ENCODE measurements around the gene CLSTN2.

CLSTN2 gene

GRCh38 chr3:140557476-140557875 is 622.5 kb downstream of the CLSTN2 start:
- Mint-ChIP-seq H3K4me1 (ENCODE audit: low read depth) (no peaks in the 10 kb centered on the region), H3K4me3 (no peak overlapping the region), H3K36me3 (ENCODE audit: low read depth) (no peaks in the 10 kb centered on the region), H3K9me3 (no peaks in the 10 kb centered on the region), H3K27me3 (ENCODE audit: low read depth) (no peaks in the 10 kb centered on the region), H3K27ac (no peak overlapping the region)

- H3K27ac Mint-ChIP-seq = no peak overlapping the region
- no peaks in the 10 kb centered on the region for H3K36me3 Mint-ChIP-seq (ENCODE audit: low read depth)
- H3K9me3 Mint-ChIP-seq = no peaks in the 10 kb centered on the region
- H3K4me3 Mint-ChIP-seq = no peak overlapping the region
- no peaks in the 10 kb centered on the region for H3K4me1 Mint-ChIP-seq (ENCODE audit: low read depth)
- no peaks in the 10 kb centered on the region for H3K27me3 Mint-ChIP-seq (ENCODE audit: low read depth)
These were observed 624.6 kb downstream of the CLSTN2 start for GRCh38 chr3:140559546-140559945.

GRCh38 chr3:140563206-140563760 is 628.3 kb downstream of the CLSTN2 start:
- H3K9me3 Mint-ChIP-seq = no peaks in the 10 kb centered on the region
- H3K4me1 Mint-ChIP-seq (ENCODE audit: low read depth) = no peaks in the 10 kb centered on the region
- H3K4me3 Mint-ChIP-seq = no peak overlapping the region
- no peak overlapping the region for H3K27ac Mint-ChIP-seq
- peaks cover 3% of the 10 kb centered on the region for H3K27me3 Mint-ChIP-seq (ENCODE audit: low read depth)
- H3K36me3 Mint-ChIP-seq (ENCODE audit: low read depth) = no peaks in the 10 kb centered on the region

- no peaks in the 10 kb centered on the region for H3K4me1 Mint-ChIP-seq (ENCODE audit: low read depth)
- H3K36me3 Mint-ChIP-seq (ENCODE audit: low read depth) = no peaks in the 10 kb centered on the region
- no peak overlapping the region for H3K27ac Mint-ChIP-seq
- H3K9me3 Mint-ChIP-seq = no peaks in the 10 kb centered on the region
- H3K4me3 Mint-ChIP-seq = no peak overlapping the region
- H3K27me3 Mint-ChIP-seq (ENCODE audit: low read depth) = peaks cover 3% of the 10 kb centered on the region
These were observed 633.1 kb downstream of the CLSTN2 start for GRCh38 chr3:140568131-140568530.

- Mint-ChIP-seq H3K4me1 (ENCODE audit: low read depth) (no peaks in the 10 kb centered on the region), H3K9me3 (no peaks in the 10 kb centered on the region), H3K27ac (no peak overlapping the region), H3K27me3 (ENCODE audit: low read depth) (peaks cover 3% of the 10 kb centered on the region), H3K4me3 (no peak overlapping the region), H3K36me3 (ENCODE audit: low read depth) (no peaks in the 10 kb centered on the region)
These were observed 634.0 kb downstream of the CLSTN2 start for GRCh38 chr3:140568842-140569520.

GRCh38 chr3:140570602-140571001 is 635.6 kb downstream of the CLSTN2 start:
- Mint-ChIP-seq H3K9me3 (no peaks in the 10 kb centered on the region), H3K27me3 (ENCODE audit: low read depth) (peaks cover 3% of the 10 kb centered on the region), H3K36me3 (ENCODE audit: low read depth) (no peaks in the 10 kb centered on the region), H3K4me3 (no peak overlapping the region), H3K27ac (no peak overlapping the region), H3K4me1 (ENCODE audit: low read depth) (no peaks in the 10 kb centered on the region)

- Mint-ChIP-seq H3K27ac (no peak overlapping the region), H3K9me3 (no peaks in the 10 kb centered on the region), H3K4me3 (no peak overlapping the region), H3K36me3 (ENCODE audit: low read depth) (no peaks in the 10 kb centered on the region), H3K4me1 (ENCODE audit: low read depth) (no peaks in the 10 kb centered on the region), H3K27me3 (ENCODE audit: low read depth) (peaks cover 1% of the 10 kb centered on the region)
These were observed 636.9 kb downstream of the CLSTN2 start for GRCh38 chr3:140571836-140572235.

GRCh38 chr3:140572334-140572733 is 637.3 kb downstream of the CLSTN2 start:
- Mint-ChIP-seq H3K4me1 (ENCODE audit: low read depth) (no peaks in the 10 kb centered on the region), H3K36me3 (ENCODE audit: low read depth) (no peaks in the 10 kb centered on the region), H3K9me3 (no peaks in the 10 kb centered on the region), H3K27me3 (ENCODE audit: low read depth) (no peaks in the 10 kb centered on the region), H3K27ac (no peak overlapping the region), H3K4me3 (no peak overlapping the region)

GRCh38 chr3:140573011-140573410 is 638.0 kb downstream of the CLSTN2 start:
- H3K4me3 Mint-ChIP-seq = no peak overlapping the region
- H3K36me3 Mint-ChIP-seq (ENCODE audit: low read depth) = no peaks in the 10 kb centered on the region
- no peaks in the 10 kb centered on the region for H3K4me1 Mint-ChIP-seq (ENCODE audit: low read depth)
- H3K27ac Mint-ChIP-seq = no peak overlapping the region
- no peaks in the 10 kb centered on the region for H3K27me3 Mint-ChIP-seq (ENCODE audit: low read depth)
- H3K9me3 Mint-ChIP-seq = no peaks in the 10 kb centered on the region

GRCh38 chr3:140574375-140574774 is 639.4 kb downstream of the CLSTN2 start:
- Mint-ChIP-seq H3K9me3 (no peaks in the 10 kb centered on the region), H3K36me3 (ENCODE audit: low read depth) (no peaks in the 10 kb centered on the region), H3K27ac (no peak overlapping the region), H3K27me3 (ENCODE audit: low read depth) (peaks cover 3% of the 10 kb centered on the region), H3K4me1 (ENCODE audit: low read depth) (no peaks in the 10 kb centered on the region), H3K4me3 (no peak overlapping the region)

GRCh38 chr3:140576449-140576848 is 641.5 kb downstream of the CLSTN2 start:
- no peaks in the 10 kb centered on the region for H3K9me3 Mint-ChIP-seq
- H3K27ac Mint-ChIP-seq = no peak overlapping the region
- peaks cover 3% of the 10 kb centered on the region for H3K27me3 Mint-ChIP-seq (ENCODE audit: low read depth)
- no peaks in the 10 kb centered on the region for H3K4me1 Mint-ChIP-seq (ENCODE audit: low read depth)
- H3K4me3 Mint-ChIP-seq = no peak overlapping the region
- H3K36me3 Mint-ChIP-seq (ENCODE audit: low read depth) = no peaks in the 10 kb centered on the region

- Mint-ChIP-seq H3K36me3 (ENCODE audit: low read depth) (no peaks in the 10 kb centered on the region), H3K9me3 (no peaks in the 10 kb centered on the region), H3K4me1 (ENCODE audit: low read depth) (no peaks in the 10 kb centered on the region)
These were observed 642.9 kb downstream of the CLSTN2 start for GRCh38 chr3:140577911-140578310.

GRCh38 chr3:140579260-140579659 is 644.3 kb downstream of the CLSTN2 start:
- H3K36me3 Mint-ChIP-seq (ENCODE audit: low read depth) = no peaks in the 10 kb centered on the region
- H3K9me3 Mint-ChIP-seq = no peaks in the 10 kb centered on the region
- peaks cover 3% of the 10 kb centered on the region for H3K27me3 Mint-ChIP-seq (ENCODE audit: low read depth)
- no peak overlapping the region for H3K27ac Mint-ChIP-seq
- no peak overlapping the region for H3K4me3 Mint-ChIP-seq
- no peaks in the 10 kb centered on the region for H3K4me1 Mint-ChIP-seq (ENCODE audit: low read depth)

More at GRCh38 chr3:140577911-140578310, 642.9 kb downstream of the CLSTN2 start:
- H3K27ac Mint-ChIP-seq = no peak overlapping the region
- peaks cover 3% of the 10 kb centered on the region for H3K27me3 Mint-ChIP-seq (ENCODE audit: low read depth)
- H3K4me3 Mint-ChIP-seq = no peak overlapping the region

GRCh38 chr3:140580746-140581145 is 645.8 kb downstream of the CLSTN2 start:
- H3K4me3 Mint-ChIP-seq = no peak overlapping the region
- H3K36me3 Mint-ChIP-seq (ENCODE audit: low read depth) = no peaks in the 10 kb centered on the region
- peaks cover 3% of the 10 kb centered on the region for H3K27me3 Mint-ChIP-seq (ENCODE audit: low read depth)
- H3K4me1 Mint-ChIP-seq (ENCODE audit: low read depth) = no peaks in the 10 kb centered on the region
- H3K9me3 Mint-ChIP-seq = no peaks in the 10 kb centered on the region
- no peak overlapping the region for H3K27ac Mint-ChIP-seq

GRCh38 chr3:140584549-140584948 is 649.6 kb downstream of the CLSTN2 start:
- peaks cover 5% of the 10 kb centered on the region for H3K27me3 Mint-ChIP-seq (ENCODE audit: low read depth)
- no peak overlapping the region for H3K27ac Mint-ChIP-seq
- no peaks in the 10 kb centered on the region for H3K36me3 Mint-ChIP-seq (ENCODE audit: low read depth)
- H3K4me3 Mint-ChIP-seq = no peak overlapping the region
- no peaks in the 10 kb centered on the region for H3K9me3 Mint-ChIP-seq
- no peaks in the 10 kb centered on the region for H3K4me1 Mint-ChIP-seq (ENCODE audit: low read depth)
